B cell (primary cell): ENCODE results near the gene ANXA8.

Experiments used
- CTCF ChIP-seq: fragments of 200-600 bp; IDR thresholded peaks from one replicate; pipeline ENCODE4 v1.8.0; 2022; ENCODE audit warnings: antibody characterized with exemption, mild to moderate bottlenecking
- EZH2 ChIP-seq: IDR thresholded peaks from 2 replicates; pipeline ENCODE4 v1.6.1; 2012; ENCODE audit warnings: borderline replicate concordance, low read depth, mild to moderate bottlenecking, moderate library complexity, low read length; ENCODE audit not compliant: insufficient read depth, poor library complexity, severe bottlenecking

- TF ChIP-seq CTCF (no peak), EZH2 (no peak)
Measured at GRCh38 chr10:47454008-47454779, 29.7 kb downstream of the ANXA8 start.
